K562 (cell line): ENCODE measurements around the gene MED17. TPM values are rescaled to one million over a fixed set of nuclear protein-coding genes. Genes with fewer than 3 reads are reported as not detected.

Experiments used
- ATAC-seq: fragments of 200-7000 bp; cut with Tn5 transposase; 3 replicates; pipeline ENCODE4 v1.9.1; 2020; ENCODE audit warnings: moderate library complexity
- BruUV-seq: library from RNA; stranded (reverse); fragments of 400-500 nt; replicated peaks from 2 replicates; lab custom pipeline; 2021; lab: Mats Ljungman, UMichigan
- CTCF ChIA-PET: fragments of 300-600 bp; formaldehyde crosslinking; extraction: SDS; loops from one replicate; lab custom pipeline; 2021; ENCODE audit warnings: low intra/inter-chr PET ratio; lab: Yijun Ruan, JAX
- POLR2A ChIA-PET: fragments of 300-600, 350-650 bp; sonication (Branson Sonifier 250); formaldehyde crosslinking; extraction: SDS; loops from one replicate; lab custom pipeline; 2021; ENCODE audit warnings: antibody characterized with exemption, inconsistent platforms; lab: Yijun Ruan, JAX
- DNase-seq, 4 experiments: peaks; one replicate each; pipeline versions ENCODE4 v3.0.0 to v3.0.0-alpha.2; 2011 to 2018; ENCODE audit warnings: low spot score in 3 of 4, mixed read lengths in 3 of 4; ENCODE audit errors: extremely low read depth in 1 of 4
- FAIRE-seq: peaks from 2 replicates; lab custom pipeline; 2011; peaks lifted over from hg19 to GRCh38; lab: Jason Lieb, UNC
- H2AFZ ChIP-seq: 2 replicates; pipeline ENCODE4 v1.6.0; 2011; ENCODE audit warnings: low read depth, low read length, control low read depth, inconsistent platforms
- H3K27ac ChIP-seq: fragments of 200-600 bp; 3 replicates; pipeline ENCODE4 v1.8.0; 2011; ENCODE audit warnings: low read depth, mild to moderate bottlenecking, control low read depth, inconsistent platforms, low read length, moderate library complexity, mixed read lengths; ENCODE audit errors: extremely low read depth
- H3K27me3 ChIP-seq, 2 experiments: fragments of 300-600 bp in 1 of 2; 2 replicates in 1 of 2; 3 replicates in 1 of 2; pipeline versions ENCODE4 v1.6.0 to v1.8.0; 2011; ENCODE audit warnings: inconsistent platforms in 2 of 2, low read length in 2 of 2, mild to moderate bottlenecking in 1 of 2, mixed read lengths in 1 of 2, moderate library complexity in 1 of 2; ENCODE audit not compliant: control insufficient read depth in 2 of 2, insufficient read depth in 2 of 2
- H3K36me3 ChIP-seq: fragments of 300-600 bp; 3 replicates; pipeline ENCODE4 v1.8.0; 2011; ENCODE audit warnings: mild to moderate bottlenecking, low read length, inconsistent platforms; ENCODE audit not compliant: control insufficient read depth, insufficient read depth
- H3K4me1 ChIP-seq, 2 experiments: fragments of 200-600 bp in 1 of 2; replicated peaks in 1 of 2; 2 replicates in 1 of 2; 3 replicates in 1 of 2; pipeline versions ENCODE4 v1.5.1 to v1.8.0; 2011; ENCODE audit warnings: inconsistent platforms in 2 of 2, low read length in 2 of 2, mild to moderate bottlenecking in 1 of 2, mixed read lengths in 1 of 2, moderate library complexity in 1 of 2; ENCODE audit not compliant: control insufficient read depth in 2 of 2, insufficient read depth in 2 of 2
- H3K4me2 ChIP-seq: 2 replicates; pipeline ENCODE4 v1.6.1; 2011; ENCODE audit warnings: low read length, control low read depth, inconsistent platforms, mixed read lengths; ENCODE audit not compliant: insufficient read depth
- H3K4me3 ChIP-seq: fragments of 200-600 bp; sonication (generic), shearing (Covaris generic); 2 replicates; pipeline ENCODE4 v1.5.1; 2016; ENCODE audit warnings: control low read depth, inconsistent platforms
- H3K79me2 ChIP-seq: fragments of 200-600 bp; 3 replicates; pipeline ENCODE4 v1.8.0; 2011; ENCODE audit warnings: low read length, inconsistent platforms; ENCODE audit not compliant: control insufficient read depth, insufficient read depth
- H3K9ac ChIP-seq, 2 experiments: 2 replicates each; pipeline versions ENCODE4 v1.6.0 to v1.6.1; 2011; ENCODE audit warnings: low read depth in 2 of 2, low read length in 2 of 2, control low read depth in 1 of 2, inconsistent platforms in 1 of 2, mild to moderate bottlenecking in 1 of 2, mixed read lengths in 1 of 2; ENCODE audit not compliant: insufficient read depth in 1 of 2
- H3K9me1 ChIP-seq: one replicate; pipeline ENCODE4 v1.6.0; 2011; ENCODE audit warnings: inconsistent platforms, mild to moderate bottlenecking, low read length, moderate library complexity; ENCODE audit not compliant: control insufficient read depth, insufficient read depth
- H3K9me3 ChIP-seq: replicated peaks from 2 replicates; pipeline ENCODE4 v1.5.1; 2011; ENCODE audit warnings: low read depth, low read length, inconsistent platforms; ENCODE audit not compliant: control insufficient read depth, insufficient read depth
- H4K20me1 ChIP-seq: replicated peaks from 2 replicates; pipeline ENCODE4 v1.6.1; 2011; ENCODE audit warnings: low read length, inconsistent platforms, mixed read lengths; ENCODE audit not compliant: control insufficient read depth, insufficient read depth
- CCNT2 ChIP-seq: IDR thresholded peaks from 2 replicates; pipeline ENCODE4 v1.6.1; 2011; ENCODE audit warnings: borderline replicate concordance, low read depth, mild to moderate bottlenecking, moderate library complexity, mixed read lengths, low read length; ENCODE audit not compliant: insufficient read length; ENCODE audit errors: extremely low read depth
- EWSR1 ChIP-seq: fragments of 450-650 bp; IDR thresholded peaks from 2 replicates; pipeline ENCODE4 v1.6.1; 2018; ENCODE audit warnings: borderline replicate concordance, mild to moderate bottlenecking, low read depth, moderate library complexity; ENCODE audit not compliant: partially characterized antibody
- HMG20A ChIP-seq: fragments of 450-650 bp; formaldehyde crosslinking; conservative IDR thresholded peaks from 2 replicates; pipeline ENCODE4 v1.4.0; 2020; ENCODE audit warnings: mild to moderate bottlenecking, mixed read lengths
- KDM1A ChIP-seq, 2 experiments: fragments of 450-650 bp; IDR thresholded peaks; 2 replicates each; pipeline ENCODE4 v1.6.1; 2016; ENCODE audit warnings: mild to moderate bottlenecking in 2 of 2
- MYC ChIP-seq, 2 experiments: fragments of 250-450 bp in 1 of 2; sonication (Bioruptor Pico) in 1 of 2; IDR thresholded peaks; 2 replicates each; pipeline versions ENCODE4 v1.5.1 to v1.6.1; 2012 to 2021; ENCODE audit warnings: low read depth in 2 of 2, borderline replicate concordance in 1 of 2, improper control_type of control experiment in 1 of 2, low read length in 1 of 2, mild to moderate bottlenecking in 1 of 2, moderate library complexity in 1 of 2
- POU5F1 ChIP-seq: fragments of 150-350 bp; IDR thresholded peaks from 2 replicates; pipeline ENCODE4 v1.6.1; 2014; ENCODE audit warnings: borderline replicate concordance, low read length, low read depth, mild to moderate bottlenecking; ENCODE audit not compliant: partially characterized antibody
- RFX5 ChIP-seq: IDR thresholded peaks from 2 replicates; pipeline ENCODE4 v1.6.1; 2011; ENCODE audit warnings: low read depth, mild to moderate bottlenecking, improper control_type of control experiment, low read length
- SIN3A ChIP-seq, 2 experiments: fragments of 150-350 bp in 1 of 2; IDR thresholded peaks; 2 replicates each; pipeline ENCODE4 v1.6.1; 2011 to 2016; ENCODE audit warnings: borderline replicate concordance in 2 of 2, low read depth in 2 of 2, low read length in 2 of 2, mild to moderate bottlenecking in 2 of 2, moderate library complexity in 2 of 2; ENCODE audit not compliant: control insufficient read depth in 1 of 2
- USF2 ChIP-seq: sonication (generic); formaldehyde crosslinking; IDR thresholded peaks from 2 replicates; pipeline ENCODE4 v1.5.0; 2020; ENCODE audit warnings: missing genetic modification reagents
- ZEB2 ChIP-seq: fragments of 450-650 bp; IDR thresholded peaks from 2 replicates; pipeline ENCODE4 v1.6.1; 2016
- ZNF395 ChIP-seq: fragments of 200-800 bp; sonication (Bioruptor generic); IDR thresholded peaks from 2 replicates; pipeline ENCODE4 v1.6.1; 2017; ENCODE audit warnings: missing genetic modification characterization, missing compliant biosample characterization
- ZNF695 ChIP-seq: fragments of 450-650 bp; formaldehyde crosslinking; IDR thresholded peaks from 2 replicates; pipeline ENCODE4 v1.4.0; 2020; ENCODE audit warnings: mild to moderate bottlenecking, moderate library complexity
- ZNF77 ChIP-seq: fragments of 250-450 bp; sonication (Bioruptor Pico); IDR thresholded peaks from 2 replicates; pipeline ENCODE4 v1.5.0; 2020
- ZNF830 ChIP-seq: fragments of 250-450 bp; sonication (Bioruptor Pico); IDR thresholded peaks from 2 replicates; pipeline ENCODE4 v1.5.0; 2021; ENCODE audit warnings: mild to moderate bottlenecking
- WGBS: fragments of 100-300 bp; shearing (Covaris generic); methylation state at CpG from one replicate; pipeline ENCODE4 v1.1.6; 2016; ENCODE audit warnings: low coverage, mixed read lengths; ENCODE audit not compliant: insufficient coverage; ENCODE audit errors: missing lambda C conversion rate; 5-methylcytosine and 5-hydroxymethylcytosine counted together
- in situ Hi-C: fragments of 300-500 bp; cut with MboI; formaldehyde crosslinking; loops from 4 replicates; pipeline ENCODE4 v1.15.0; 2018; ENCODE audit warnings: inconsistent platforms, mixed read lengths
- intact Hi-C: fragments of 100-400 bp; cut with micrococcal nuclease; formaldehyde crosslinking; loops from 2 replicates; pipeline ENCODE4 v1.14.2; 2022
- polyA plus RNA-seq, 8 experiments: library from polyadenylated mRNA; depleted of rRNA in 4 of 8; stranded (reverse) in 5 of 8; unstranded in 3 of 8; fragments of >200 nt; fragmentation: Nextera tagmentation in 2 of 8; fragmentation: Illumina TruSeq in 1 of 8; extraction: Ambion mirVana in 2 of 8; extraction: Trizol in 1 of 8; gene quantifications; 2 replicates each; pipeline versions ENCODE4 v1.2.1 to v1.2.3, GENCODE V29; 2011 to 2014; ENCODE audit warnings: inconsistent platforms in 1 of 8, missing spikeins in 1 of 8
- total RNA-seq, 7 experiments: library from RNA; depleted of rRNA in 6 of 7; stranded (reverse); fragments of >200 nt in 6 of 7; fragmentation: Illumina TruSeq in 2 of 7; extraction: Trizol in 2 of 7; gene quantifications; 2 replicates each; pipeline versions ENCODE4 v1.2.1 to v1.2.3, GENCODE V29; 2011 to 2021; ENCODE audit warnings: low replicate concordance in 1 of 7
- TF ChIP-seq, protein P1 (sequence below), 2 experiments: IDR thresholded peaks; 2 replicates each; pipeline ENCODE4 v1.6.1; 2011; ENCODE audit warnings: borderline replicate concordance in 1 of 2, control low read depth in 1 of 2, low read depth in 1 of 2, low read length in 1 of 2, mild to moderate bottlenecking in 1 of 2, mixed read lengths in 1 of 2, moderate library complexity in 1 of 2; ENCODE audit not compliant: insufficient read depth in 1 of 2, insufficient read length in 1 of 2, poor library complexity in 1 of 2, severe bottlenecking in 1 of 2; ENCODE audit errors: extremely low read depth in 1 of 2

MED17 gene
- total and polyA plus RNA-seq, 9 of the 15 experiments (the other 6 are each of a cell fraction or from before 2014, with no cell fraction given): 6.7 to 34.7 (median 26.8) TPM

GRCh38 chr11:93740031-93740729 is 43.9 kb upstream of the MED17 start (continued):
- TF ChIP-seq HMG20A (CRISPR knock-in tag): no peak
- peak; percentile 52 to 63; a peak in 3 of 4 replicates for TF ChIP-seq KDM1A (IDR thresholded peaks at IDR 0.05)
- TF ChIP-seq ZNF77 (CRISPR knock-in tag): no peak
- TF ChIP-seq CCNT2: peak; percentile 21
- TF ChIP-seq ZNF830: no peak
- TF ChIP-seq SIN3A (IDR thresholded peaks at IDR 0.05; ENCODE audit: borderline replicate concordance in 2 of 2, control insufficient read depth in 1 of 2, low read depth in 2 of 2, low read length in 2 of 2): 0 out of 4 replicates have a peak, but pooled peaks of 1 of the 2 experiments have one; percentile 10
- TF ChIP-seq EWSR1: peak; percentile 53

GRCh38 chr11:93740730-93741093 is 43.4 kb upstream of the MED17 start:
- H3K27ac ChIP-seq: peak overlapping the region; percentile 98
- peak; percentile 76 for ATAC-seq
- WGBS: 2% methylated on average over 20 of the region's 20 CpGs
- FAIRE-seq: no peak
- peaks cover 73% of the 10 kb centered on the region for H3K79me2 ChIP-seq
- no peaks in the 10 kb centered on the region for H3K9me3 ChIP-seq
- peak overlapping the region; percentile 60; the same call in 1 of the 2 replicates for H2AFZ ChIP-seq
- peak overlapping the region; percentile 95 for H3K4me2 ChIP-seq
- intact Hi-C loops (loop anchor here (1.0 kb wide), 2 partner anchors 22 to 44 kb away; partner anchors contain the start of gene MED17), in situ Hi-C loops (no loop called here)
- peaks cover 56% of the 10 kb centered on the region for H3K36me3 ChIP-seq
- no TSS peak for BruUV-seq
- ChIA-PET CTCF (no interaction called here), POLR2A (interaction anchor here (0.8 to 5.1 kb wide), 23 partner anchors 10 to 737 kb away, joined by 3 to 98 read pairs (median 7); partner anchors contain the start of genes CEP295, MED17 and VSTM5)
- H3K9ac ChIP-seq: peak overlapping the region; percentile 99 to 100
- peaks cover 4 to 10% of the 10 kb centered on the region in 2 experiments; a peak in 4 of 5 replicates for H3K4me1 ChIP-seq
- peak overlapping the region; percentile 79 for H3K4me3 ChIP-seq
- DNase-seq: peak in 3 of 4 experiments; percentile 36 to 80 (median 60)
- no peaks in the 10 kb centered on the region; the same call in none of the 2 replicates for H4K20me1 ChIP-seq
- H3K9me1 ChIP-seq: no peaks in the 10 kb centered on the region
- no peaks in the 10 kb centered on the region for H3K27me3 ChIP-seq
- TF ChIP-seq ZNF695 (CRISPR knock-in tag): 0 out of 2 replicates have a peak, but pooled peaks have one; percentile 6
- peak; percentile 92 for TF ChIP-seq MYC (IDR thresholded peaks at IDR 0.05; ENCODE audit: low read depth, low read length)
- TF ChIP-seq MYC (CRISPR knock-in tag; IDR thresholded peaks at IDR 0.05; ENCODE audit: borderline replicate concordance, low read depth): no peak
- TF ChIP-seq ZEB2: no peak
- peak; percentile 78; the same call in 1 of the 2 replicates for TF ChIP-seq USF2 (CRISPR knock-in tag)
- TF ChIP-seq ZNF395: peak; percentile 82
- TF ChIP-seq POU5F1: no peak
- no peak for TF ChIP-seq RFX5
- TF ChIP-seq, protein P1, sequence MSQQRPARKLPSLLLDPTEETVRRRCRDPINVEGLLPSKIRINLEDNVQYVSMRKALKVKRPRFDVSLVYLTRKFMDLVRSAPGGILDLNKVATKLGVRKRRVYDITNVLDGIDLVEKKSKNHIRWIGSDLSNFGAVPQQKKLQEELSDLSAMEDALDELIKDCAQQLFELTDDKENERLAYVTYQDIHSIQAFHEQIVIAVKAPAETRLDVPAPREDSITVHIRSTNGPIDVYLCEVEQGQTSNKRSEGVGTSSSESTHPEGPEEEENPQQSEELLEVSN (IDR thresholded peaks at IDR 0.05; ENCODE audit: borderline replicate concordance in 1 of 2, extremely low read depth in 1 of 2, insufficient read depth in 1 of 2, insufficient read length in 1 of 2, low read depth in 1 of 2, low read length in 1 of 2, poor library complexity in 1 of 2, severe bottlenecking in 1 of 2): peak; percentile 33 to 58
